Testis (tissue), 3 donors: ENCODE measurements around the gene RNF149. TPM values are rescaled to one million over a fixed set of nuclear protein-coding genes. Genes with fewer than 3 reads are reported as not detected.
A peak's percentile ranks its signal among the peaks of the same experiment; 100 is the strongest.
"Not testable (repeated sequence)": the region's sequence is repeated elsewhere in the genome, so short reads cannot be mapped to it uniquely, and the experiment has no call there.

ENCODE experiments used
- DNase-seq: peaks from one replicate; pipeline ENCODE4 v3.0.0-alpha.2; 2019
- H3K27ac ChIP-seq, 2 donors: fragments of 200-600 bp; sonication (generic); one replicate each; pipeline ENCODE4 v1.5.1; 2019
- H3K27me3 ChIP-seq: fragments of 200-600 bp; sonication (generic); one replicate; pipeline ENCODE4 v1.5.1; 2019
- H3K36me3 ChIP-seq: fragments of 200-600 bp; sonication (generic); one replicate; pipeline ENCODE4 v1.5.1; 2017; ENCODE audit warnings: low read depth; ENCODE audit errors: missing control alignments
- H3K4me1 ChIP-seq: fragments of 200-600 bp; sonication (generic); one replicate; pipeline ENCODE4 v1.5.1; 2019
- H3K4me3 ChIP-seq, 2 donors: fragments of 200-600 bp; sonication (generic); one replicate each; pipeline ENCODE4 v1.5.1; 2017 to 2019
- H3K9me3 ChIP-seq: fragments of 200-600 bp; sonication (generic); one replicate; pipeline ENCODE4 v1.5.1; 2017
- CTCF ChIP-seq, 3 experiments: fragments of 450-650 bp in 2 of 3; fragments of 200-600 bp in 1 of 3; sonication (generic) in 1 of 3; IDR thresholded peaks; one replicate each; pipeline ENCODE4 v1.5.1; 2016 to 2019; ENCODE audit warnings: antibody characterized with exemption in 3 of 3, mild to moderate bottlenecking in 2 of 3, moderate library complexity in 1 of 3
- POLR2A ChIP-seq: fragments of 450-650 bp; IDR thresholded peaks from one replicate; pipeline ENCODE4 v1.6.1; 2017; ENCODE audit warnings: antibody characterized with exemption, mild to moderate bottlenecking, moderate library complexity
- WGBS, 2 donors: methylation state at CpG; one replicate each; pipeline ENCODE4 v1.1.5; 2018; 5-methylcytosine and 5-hydroxymethylcytosine counted together
- intact Hi-C: fragments of 100-400 bp; cut with DNase I; formaldehyde crosslinking; loops from one replicate; pipeline ENCODE4 v1.15.1; 2023; ENCODE audit warnings: low total_unique reads
- polyA plus RNA-seq: library from polyadenylated mRNA; stranded (reverse); fragments of 350-450 nt; fragmentation: Illumina TruSeq; extraction: RNeasy Lipid Tissue Mini Kit (QIAGEN cat#74804); gene quantifications from one replicate; pipeline ENCODE4 v1.2.3, GENCODE V29; 2014; ENCODE audit warnings: low read depth, low replicate concordance; ENCODE audit not compliant: insufficient read depth
- total RNA-seq, 2 donors: library from RNA; depleted of rRNA; stranded (reverse); fragments of >200 nt; gene quantifications; one replicate each; pipeline ENCODE4 v1.2.3, GENCODE V29; 2016

The RNF149 gene
- total and polyA plus RNA-seq, 3 donors from 2014 or later = 58.0 to 107 (median 95.0) TPM

GRCh38 chr2:101244899-101245298 lies 63.6 kb downstream of the RNF149 start:
- H3K36me3 ChIP-seq, H3K9me3 ChIP-seq, H3K4me3 ChIP-seq, H3K4me1 ChIP-seq, H3K27me3 ChIP-seq, H3K27ac ChIP-seq, DNase-seq, intact Hi-C loops: not testable (repeated sequence)
- 95 to 97% methylated on average over 12 of the region's 12 CpGs for WGBS, 2 donors

GRCh38 chr2:101244373-101244772 lies 64.1 kb downstream of the RNF149 start:
- DNase-seq, H3K36me3 ChIP-seq, H3K4me3 ChIP-seq, H3K4me1 ChIP-seq, H3K27me3 ChIP-seq, H3K27ac ChIP-seq, H3K9me3 ChIP-seq, intact Hi-C loops: not testable (repeated sequence)
- WGBS, 2 donors = 88 to 92% methylated on average over 4 of the region's 4 CpGs

GRCh38 chr2:101241158-101241557 lies 67.3 kb downstream of the RNF149 start:
- WGBS, 2 donors = 65 to 76% methylated on average over 5 of the region's 5 CpGs
- no peak for DNase-seq
- no peaks in the 10 kb centered on the region for H3K27me3 ChIP-seq
- intact Hi-C loops = no loop called here
- H3K4me3 ChIP-seq = no peak overlapping the region
- no peaks in the 10 kb centered on the region for H3K4me1 ChIP-seq
- H3K9me3 ChIP-seq = no peaks in the 10 kb centered on the region
- TF ChIP-seq POLR2A (no peak), CTCF (IDR thresholded peaks at IDR 0.05) (no peak)
- no peak overlapping the region for H3K27ac ChIP-seq
- no peaks in the 10 kb centered on the region for H3K36me3 ChIP-seq

- 35 to 39% methylated on average over 2 of the region's 2 CpGs for WGBS, 2 donors
- DNase-seq, H3K4me1 ChIP-seq, H3K27me3 ChIP-seq, intact Hi-C loops, H3K36me3 ChIP-seq, H3K27ac ChIP-seq, H3K9me3 ChIP-seq, H3K4me3 ChIP-seq: not testable (repeated sequence)
- TF ChIP-seq CTCF (IDR thresholded peaks at IDR 0.05) = peak in 1 of 3 experiments; percentile 27
Measured at GRCh38 chr2:101240694-101241093, 67.8 kb downstream of the RNF149 start.

- DNase-seq, H3K27me3 ChIP-seq, H3K4me1 ChIP-seq, H3K9me3 ChIP-seq, H3K4me3 ChIP-seq, H3K27ac ChIP-seq, intact Hi-C loops, H3K36me3 ChIP-seq: not testable (repeated sequence)
- WGBS, 2 donors = 83 to 89% methylated on average over 2 of the region's 2 CpGs
Measured at GRCh38 chr2:101239760-101240118, 68.8 kb downstream of the RNF149 start.

- WGBS, 2 donors = 89 to 91% methylated on average over 12 of the region's 12 CpGs
- no peak overlapping the region for H3K4me3 ChIP-seq
- H3K36me3 ChIP-seq = no peaks in the 10 kb centered on the region
- no peaks in the 10 kb centered on the region for H3K4me1 ChIP-seq
- DNase-seq = no peak
- intact Hi-C loops = no loop called here
- TF ChIP-seq CTCF (IDR thresholded peaks at IDR 0.05) (no peak), POLR2A (no peak)
- H3K9me3 ChIP-seq = no peaks in the 10 kb centered on the region
- H3K27me3 ChIP-seq = no peaks in the 10 kb centered on the region
- H3K27ac ChIP-seq = no peak overlapping the region
Measured at GRCh38 chr2:101238930-101239759, 69.4 kb downstream of the RNF149 start.

- H3K4me1 ChIP-seq, H3K9me3 ChIP-seq, intact Hi-C loops, H3K27ac ChIP-seq, DNase-seq, H3K36me3 ChIP-seq, H3K27me3 ChIP-seq, H3K4me3 ChIP-seq: not testable (repeated sequence)
- 68 to 78% methylated on average over 5 of the region's 5 CpGs for WGBS, 2 donors
Measured at GRCh38 chr2:101237944-101238343, 70.6 kb downstream of the RNF149 start.

GRCh38 chr2:101235956-101236355 lies 72.5 kb downstream of the RNF149 start:
- H3K27me3 ChIP-seq, H3K9me3 ChIP-seq, H3K4me3 ChIP-seq, intact Hi-C loops, DNase-seq, H3K27ac ChIP-seq, H3K36me3 ChIP-seq, H3K4me1 ChIP-seq: not testable (repeated sequence)
- WGBS, 2 donors = 90 to 92% methylated on average over 1 of the region's 1 CpG
